Neural progenitor cell (in vitro differentiated cells): ENCODE measurements around the gene UNCX. TPM values are rescaled to one million over a fixed set of nuclear protein-coding genes. Genes with fewer than 3 reads are reported as not detected.

Source experiments
- DNase-seq: peaks from one replicate; pipeline ENCODE4 v3.0.0-alpha.2; 2016; ENCODE audit warnings: low spot score
- H2AFZ ChIP-seq: fragments of 200-600 bp; sonication (generic); replicated peaks from 2 replicates; pipeline ENCODE4 v1.6.1; 2016; ENCODE audit warnings: antibody characterized with exemption
- H3F3A ChIP-seq: fragments of 200-600 bp; sonication (generic); 2 replicates; pipeline ENCODE4 v1.6.1; 2016; ENCODE audit warnings: antibody characterized with exemption, low read depth
- H3K27ac ChIP-seq: fragments of 200-600 bp; sonication (generic); 2 replicates; pipeline ENCODE4 v1.5.1; 2016; ENCODE audit warnings: mild to moderate bottlenecking
- H3K27me3 ChIP-seq: fragments of 200-600 bp; sonication (generic); 2 replicates; pipeline ENCODE4 v1.6.1; 2016; ENCODE audit warnings: mild to moderate bottlenecking, moderate library complexity
- H3K36me3 ChIP-seq: fragments of 200-600 bp; sonication (generic); 2 replicates; pipeline ENCODE4 v1.5.1; 2016
- H3K4me1 ChIP-seq: fragments of 200-600 bp; sonication (generic); 2 replicates; pipeline ENCODE4 v1.6.1; 2016; ENCODE audit warnings: mixed run types
- H3K4me2 ChIP-seq: fragments of 200-600 bp; sonication (generic); 2 replicates; pipeline ENCODE4 v1.6.1; 2016
- H3K4me3 ChIP-seq: fragments of 200-600 bp; sonication (generic); 2 replicates; pipeline ENCODE4 v1.5.1; 2016
- H3K79me2 ChIP-seq: fragments of 200-600 bp; sonication (generic); 2 replicates; pipeline ENCODE4 v1.6.1; 2016; ENCODE audit warnings: low read depth
- H3K9ac ChIP-seq: fragments of 200-600 bp; sonication (generic); 2 replicates; pipeline ENCODE4 v1.6.1; 2016
- H3K9me3 ChIP-seq: fragments of 200-600 bp; sonication (generic); 2 replicates; pipeline ENCODE4 v1.5.1; 2016; ENCODE audit warnings: low read depth
- H4K20me1 ChIP-seq: fragments of 200-600 bp; sonication (generic); 2 replicates; pipeline ENCODE4 v1.6.1; 2016; ENCODE audit warnings: low read depth
- H3K27ac Mint-ChIP-seq: 3 replicates; pipeline ENCODE4 v1.8.0; 2021; ENCODE audit warnings: mixed read lengths
- H3K27me3 Mint-ChIP-seq: 2 replicates; pipeline ENCODE4 v1.8.0; 2022; ENCODE audit warnings: low read depth, mild to moderate bottlenecking, inconsistent platforms, moderate library complexity, mixed read lengths; ENCODE audit not compliant: insufficient read depth
- H3K36me3 Mint-ChIP-seq: 3 replicates; pipeline ENCODE4 v1.8.0; 2021; ENCODE audit warnings: mixed read lengths
- H3K4me1 Mint-ChIP-seq: 3 replicates; pipeline ENCODE4 v1.8.0; 2021; ENCODE audit warnings: mixed read lengths
- H3K4me3 Mint-ChIP-seq: 3 replicates; pipeline ENCODE4 v1.8.0; 2021; ENCODE audit warnings: mild to moderate bottlenecking, moderate library complexity, mixed read lengths
- H3K9me3 Mint-ChIP-seq: 3 replicates; pipeline ENCODE4 v1.8.0; 2020; ENCODE audit warnings: mixed read lengths
- CTCF ChIP-seq: fragments of 200-600 bp; sonication (generic); IDR thresholded peaks from 2 replicates; pipeline ENCODE4 v1.5.1; 2017; ENCODE audit warnings: antibody characterized with exemption, mild to moderate bottlenecking
- EZH2 ChIP-seq: fragments of 200-600 bp; sonication (generic); IDR thresholded peaks from 2 replicates; pipeline ENCODE4 v1.6.1; 2017; ENCODE audit warnings: antibody characterized with exemption, mild to moderate bottlenecking, moderate library complexity
- EZH2phosphoT487 ChIP-seq: fragments of 200-600 bp; sonication (generic); IDR thresholded peaks from 2 replicates; pipeline ENCODE4 v1.6.1; 2017; ENCODE audit warnings: antibody characterized with exemption
- total RNA-seq: library from RNA; depleted of rRNA; stranded (reverse); fragments of >200 nt; gene quantifications from 2 replicates; pipeline ENCODE4 v1.2.3, GENCODE V29; 2015; ENCODE audit warnings: low replicate concordance

Gene UNCX
- total RNA-seq, 1 donor from 2014 or later: not detected

GRCh38 chr7:1268866-1269265 is 36.2 kb downstream of the UNCX start:
- Histone ChIP-seq H3K27me3 (peaks cover 37% of the 10 kb centered on the region), H3F3A (peaks cover 3% of the 10 kb centered on the region), H3K36me3 (no peaks in the 10 kb centered on the region), H2AFZ (no peak overlapping the region), H3K9ac (no peak overlapping the region), H3K4me1 (no peaks in the 10 kb centered on the region), H3K4me3 (no peak overlapping the region), H3K9me3 (no peaks in the 10 kb centered on the region), H3K79me2 (no peaks in the 10 kb centered on the region), H3K4me2 (no peak overlapping the region), H3K27ac (no peak overlapping the region), H4K20me1 (no peaks in the 10 kb centered on the region)
- peaks cover 5% of the 10 kb centered on the region for H3K4me1 Mint-ChIP-seq
- H3K9me3 Mint-ChIP-seq: peaks cover 3% of the 10 kb centered on the region
- peak overlapping the region; percentile 8 for H3K27ac Mint-ChIP-seq
- H3K4me3 Mint-ChIP-seq: peak overlapping the region; percentile 0
- H3K27me3 Mint-ChIP-seq: peaks cover 15% of the 10 kb centered on the region
- TF ChIP-seq EZH2phosphoT487: no peak
- TF ChIP-seq EZH2: no peak
- no peak for TF ChIP-seq CTCF
- no peaks in the 10 kb centered on the region for H3K36me3 Mint-ChIP-seq
- no peak for DNase-seq

GRCh38 chr7:1269336-1269890 is 36.7 kb downstream of the UNCX start:
- Histone ChIP-seq H3K27me3 (peaks cover 31% of the 10 kb centered on the region), H3F3A (peaks cover 3% of the 10 kb centered on the region), H4K20me1 (no peaks in the 10 kb centered on the region), H3K36me3 (no peaks in the 10 kb centered on the region), H3K9ac (no peak overlapping the region), H2AFZ (no peak overlapping the region), H3K79me2 (no peaks in the 10 kb centered on the region), H3K27ac (no peak overlapping the region), H3K4me3 (no peak overlapping the region), H3K4me1 (no peaks in the 10 kb centered on the region), H3K4me2 (no peak overlapping the region), H3K9me3 (no peaks in the 10 kb centered on the region)
- peak overlapping the region; percentile 8 for H3K27ac Mint-ChIP-seq
- no peaks in the 10 kb centered on the region for H3K36me3 Mint-ChIP-seq
- DNase-seq: no peak
- TF ChIP-seq EZH2phosphoT487 (no peak), EZH2 (no peak), CTCF (no peak)
- peaks cover 3% of the 10 kb centered on the region for H3K9me3 Mint-ChIP-seq
- H3K4me1 Mint-ChIP-seq: peaks cover 5% of the 10 kb centered on the region
- H3K27me3 Mint-ChIP-seq: peaks cover 15% of the 10 kb centered on the region
- no peak overlapping the region for H3K4me3 Mint-ChIP-seq

- peaks cover 3% of the 10 kb centered on the region for H3K9me3 Mint-ChIP-seq
- H3K27me3 Mint-ChIP-seq: peaks cover 12% of the 10 kb centered on the region
- Histone ChIP-seq H2AFZ (no peak overlapping the region), H3K79me2 (no peaks in the 10 kb centered on the region), H3K36me3 (no peaks in the 10 kb centered on the region), H3K4me2 (no peak overlapping the region), H3K4me1 (no peaks in the 10 kb centered on the region), H4K20me1 (no peaks in the 10 kb centered on the region), H3K27me3 (peaks cover 23% of the 10 kb centered on the region), H3K9ac (no peak overlapping the region), H3F3A (peaks cover 3% of the 10 kb centered on the region), H3K9me3 (no peaks in the 10 kb centered on the region), H3K27ac (no peak overlapping the region), H3K4me3 (no peak overlapping the region)
- H3K4me3 Mint-ChIP-seq: no peak overlapping the region
- no peaks in the 10 kb centered on the region for H3K36me3 Mint-ChIP-seq
- no peak overlapping the region for H3K27ac Mint-ChIP-seq
- no peak for DNase-seq
- TF ChIP-seq CTCF: no peak
- no peak for TF ChIP-seq EZH2
- no peak for TF ChIP-seq EZH2phosphoT487
- peaks cover 5% of the 10 kb centered on the region for H3K4me1 Mint-ChIP-seq
Observed at GRCh38 chr7:1270181-1270580, 37.5 kb downstream of the UNCX start.
